SK-N-MC (cell line): ENCODE results near the gene COA4.
"Not testable (repeated sequence)": the region's sequence is repeated elsewhere in the genome, so short reads cannot be mapped to it uniquely, and the experiment has no call there.

Source experiments
- DNase-seq: peaks from one replicate; pipeline ENCODE4 v3.0.0-alpha.2; 2011; ENCODE audit warnings: low read depth, low spot score
- H3K27ac ChIP-seq: fragments of 200-600 bp; sonication (generic); 2 replicates; pipeline ENCODE4 v1.5.1; 2016; ENCODE audit warnings: mixed run types
- H3K36me3 ChIP-seq: fragments of 200-600 bp; sonication (generic); 2 replicates; pipeline ENCODE4 v1.6.1; 2017; ENCODE audit warnings: antibody characterized with exemption, low read length, mixed read lengths; ENCODE audit not compliant: insufficient read depth
- H3K4me3 ChIP-seq: fragments of 200-600 bp; sonication (generic); 2 replicates; pipeline ENCODE4 v1.5.1; 2016
- H3K9ac ChIP-seq: fragments of 200-600 bp; sonication (generic); 2 replicates; pipeline ENCODE4 v1.8.0; 2017; ENCODE audit warnings: mixed run types, mixed read lengths; ENCODE audit not compliant: insufficient read length
- H3K9me3 ChIP-seq: fragments of 200-600 bp; sonication (generic); 2 replicates; pipeline ENCODE4 v1.6.1; 2017; ENCODE audit warnings: low read depth, mild to moderate bottlenecking, antibody characterized with exemption, low read length, moderate library complexity, mixed read lengths
- EZH2 ChIP-seq: fragments of 200-600 bp; sonication (generic); IDR thresholded peaks from one replicate; pipeline ENCODE4 v1.6.1; 2017; ENCODE audit warnings: antibody characterized with exemption
- FOXP2 ChIP-seq: optimal IDR thresholded peaks from 2 replicates; pipeline ENCODE3; 2011; ENCODE audit warnings: mild to moderate bottlenecking, moderate library complexity; ENCODE audit not compliant: insufficient read depth; ENCODE audit errors: extremely low read length, control extremely low read depth
- POLR2AphosphoS5 ChIP-seq: IDR thresholded peaks from 2 replicates; pipeline ENCODE4 v1.6.1; 2012; ENCODE audit warnings: mild to moderate bottlenecking, low read depth, low read length, borderline replicate concordance

The COA4 gene

GRCh38 chr11:73893041-73893440, 16.4 kb upstream of the COA4 start:
- H3K9ac ChIP-seq: no peak overlapping the region
- H3K9me3 ChIP-seq: no peaks in the 10 kb centered on the region
- TF ChIP-seq POLR2AphosphoS5 (no peak), FOXP2 (no peak), EZH2 (no peak)
- DNase-seq: no peak
- peaks cover 16% of the 10 kb centered on the region for H3K36me3 ChIP-seq
- no peak overlapping the region for H3K4me3 ChIP-seq
- H3K27ac ChIP-seq: no peak overlapping the region

- no peak overlapping the region for H3K4me3 ChIP-seq
- H3K9ac ChIP-seq: no peak overlapping the region
- TF ChIP-seq POLR2AphosphoS5 (no peak), EZH2 (no peak), FOXP2 (no peak)
These were observed 12.9 kb upstream of the COA4 start for GRCh38 chr11:73889536-73889935.

GRCh38 chr11:73889019-73889418, 12.4 kb upstream of the COA4 start:
- TF ChIP-seq FOXP2 (no peak), EZH2 (no peak), POLR2AphosphoS5 (no peak)
- Histone ChIP-seq H3K27ac (no peak overlapping the region), H3K9me3 (no peaks in the 10 kb centered on the region), H3K36me3 (peaks cover 25% of the 10 kb centered on the region), H3K4me3 (no peak overlapping the region), H3K9ac (no peak overlapping the region)
- no peak for DNase-seq

More at GRCh38 chr11:73889536-73889935, 12.9 kb upstream of the COA4 start:
- DNase-seq: no peak
- H3K36me3 ChIP-seq: peaks cover 25% of the 10 kb centered on the region
- H3K9me3 ChIP-seq: no peaks in the 10 kb centered on the region
- H3K27ac ChIP-seq: no peak overlapping the region

GRCh38 chr11:73888244-73888643, 11.6 kb upstream of the COA4 start:
- H3K36me3 ChIP-seq: peaks cover 28% of the 10 kb centered on the region
- DNase-seq: no peak

GRCh38 chr11:73883856-73884255, 7.2 kb upstream of the COA4 start:
- no peak overlapping the region for H3K9ac ChIP-seq
- no peak for DNase-seq
- no peak overlapping the region for H3K27ac ChIP-seq
- no peaks in the 10 kb centered on the region for H3K9me3 ChIP-seq
- H3K36me3 ChIP-seq: peaks cover 20% of the 10 kb centered on the region
- TF ChIP-seq FOXP2: no peak
- TF ChIP-seq EZH2: no peak
- TF ChIP-seq POLR2AphosphoS5: no peak
- no peak overlapping the region for H3K4me3 ChIP-seq

More at GRCh38 chr11:73888244-73888643, 11.6 kb upstream of the COA4 start:
- H3K9ac ChIP-seq: no peak overlapping the region
- no peak overlapping the region for H3K27ac ChIP-seq
- H3K9me3 ChIP-seq: no peaks in the 10 kb centered on the region
- H3K4me3 ChIP-seq: no peak overlapping the region
- no peak for TF ChIP-seq POLR2AphosphoS5
- TF ChIP-seq EZH2: no peak
- TF ChIP-seq FOXP2: no peak

GRCh38 chr11:73880449-73880848, 3.8 kb upstream of the COA4 start:
- not testable (repeated sequence) for H3K9me3 ChIP-seq, DNase-seq, H3K9ac ChIP-seq, H3K27ac ChIP-seq, H3K4me3 ChIP-seq
- peaks cover 10% of the 10 kb centered on the region for H3K36me3 ChIP-seq

GRCh38 chr11:73878771-73879170, 2.1 kb upstream of the COA4 start:
- Histone ChIP-seq H3K9me3 (no peaks in the 10 kb centered on the region), H3K4me3 (no peak overlapping the region), H3K36me3 (peaks cover 26% of the 10 kb centered on the region), H3K9ac (no peak overlapping the region), H3K27ac (no peak overlapping the region)
- no peak for DNase-seq
- peak; percentile 21; the same call in 1 of the 2 replicates for TF ChIP-seq POLR2AphosphoS5
- TF ChIP-seq FOXP2: no peak
- no peak for TF ChIP-seq EZH2

- no peak for TF ChIP-seq FOXP2
- no peak for TF ChIP-seq POLR2AphosphoS5
- TF ChIP-seq EZH2: no peak
- H3K4me3 ChIP-seq: peak overlapping the region; percentile 88
- H3K27ac ChIP-seq: peak overlapping the region; percentile 99
- H3K9ac ChIP-seq: peak overlapping the region; percentile 94
- no peaks in the 10 kb centered on the region for H3K9me3 ChIP-seq
- DNase-seq: no peak
- H3K36me3 ChIP-seq: peaks cover 48% of the 10 kb centered on the region
These were observed 806 bp downstream of the COA4 start for GRCh38 chr11:73875840-73876239.

- no peak for TF ChIP-seq EZH2
- peak; percentile 16; the same call in 1 of the 2 replicates for TF ChIP-seq POLR2AphosphoS5
- peaks cover 48% of the 10 kb centered on the region for H3K36me3 ChIP-seq
- no peak for DNase-seq
- no peaks in the 10 kb centered on the region for H3K9me3 ChIP-seq
- H3K9ac ChIP-seq: peak overlapping the region; percentile 94
- H3K27ac ChIP-seq: peak overlapping the region; percentile 99
- peak overlapping the region; percentile 88 for H3K4me3 ChIP-seq
These were observed 1.3 kb downstream of the COA4 start for GRCh38 chr11:73875380-73875779.
